ENCODE results near the gene KLF1.

KLF1 gene

GRCh38 chr19:12837225-12837624, 49.8 kb downstream of the KLF1 start:
- DNase-seq (ENCODE audit: low read depth in 1 of 2, low spot score in 1 of 2): no peak
- TF ChIP-seq JUND (IDR thresholded peaks at IDR 0.05; ENCODE audit: low read depth): no peak
- in situ Hi-C loops (cut with HindIII; ENCODE audit: low pct_unique_long_range_greater_than_20kb, low sequenced_read_pairs): no loop called here

GRCh38 chr19:12836529-12836863, 50.5 kb downstream of the KLF1 start:
- no peak for DNase-seq (ENCODE audit: low read depth in 1 of 2, low spot score in 1 of 2)

DNA sequence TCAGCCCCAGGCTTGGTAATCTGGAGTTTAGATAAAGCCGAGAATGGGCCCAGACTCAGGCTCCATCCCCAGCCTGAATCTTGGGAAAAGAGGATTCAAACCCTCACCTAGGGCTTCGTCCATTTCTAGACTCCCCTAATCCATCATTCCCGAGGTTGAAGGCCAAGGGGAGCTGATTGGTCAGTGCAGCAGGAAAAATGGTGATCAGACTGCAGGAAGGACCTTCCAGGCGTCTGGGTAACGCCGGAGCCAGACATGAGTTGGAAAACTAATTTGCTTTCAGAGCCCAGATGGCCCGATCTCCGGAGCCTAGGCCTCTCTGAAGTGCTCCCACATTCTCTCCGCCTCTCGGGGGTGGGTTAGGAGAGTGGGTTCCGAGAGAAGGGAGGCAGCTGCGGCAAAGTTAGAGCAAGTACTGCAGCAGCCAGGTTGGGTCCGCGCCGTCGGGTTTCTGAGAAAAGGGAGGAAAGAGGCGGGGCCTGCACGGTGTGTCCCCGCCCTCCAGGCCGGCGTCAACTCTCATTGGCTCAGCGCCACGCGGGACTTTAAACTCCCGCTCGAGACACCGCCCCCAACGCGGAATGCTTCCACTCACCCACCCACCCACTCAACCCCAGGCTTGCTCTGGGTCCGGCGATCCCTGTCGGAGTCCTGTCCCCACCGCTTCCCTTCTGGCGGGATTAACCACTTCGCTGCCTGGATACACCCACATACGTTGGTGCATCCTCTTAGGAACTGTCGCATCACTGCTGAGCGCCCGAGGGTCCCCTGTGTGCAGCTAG, 51.8 kb downstream of the KLF1 start:
- in situ Hi-C loops (cut with HindIII; ENCODE audit: low pct_unique_long_range_greater_than_20kb, low sequenced_read_pairs): no loop called here
- DNase-seq (ENCODE audit: low read depth in 1 of 2, low spot score in 1 of 2): peak; percentile 66 to 82
- no peak for TF ChIP-seq JUND (IDR thresholded peaks at IDR 0.05; ENCODE audit: low read depth)

More at GRCh38 chr19:12836529-12836863, 50.5 kb downstream of the KLF1 start:
- in situ Hi-C loops (cut with HindIII; ENCODE audit: low pct_unique_long_range_greater_than_20kb, low sequenced_read_pairs): no loop called here
- no peak for TF ChIP-seq JUND (IDR thresholded peaks at IDR 0.05; ENCODE audit: low read depth)

GRCh38 chr19:12834566-12834943, 52.4 kb downstream of the KLF1 start, which contains the start of gene RTBDN:
RTBDN (minus strand) TSS chr19:12834579; CDS start chr19:12829979, 4,600 bp downstream.
- in situ Hi-C loops (cut with HindIII; ENCODE audit: low pct_unique_long_range_greater_than_20kb, low sequenced_read_pairs): no loop called here
- DNase-seq (ENCODE audit: low read depth in 1 of 2, low spot score in 1 of 2): peak in 1 of 2 experiments; percentile 48
- TF ChIP-seq JUND (IDR thresholded peaks at IDR 0.05; ENCODE audit: low read depth): no peak

All from T47D (cell line).